HG03354 (cell line): ENCODE measurements around the gene MAPK1.

Experiments used
- ATAC-seq: cut with Tn5 transposase; IDR thresholded peaks from one replicate; pipeline ENCODE4 v1.9.1; 2021; ENCODE audit warnings: mild to moderate bottlenecking; ENCODE audit not compliant: unreplicated experiment, poor library complexity, severe bottlenecking

The MAPK1 gene

GRCh38 chr22:21714059-21714770 lies 153.2 kb downstream of the MAPK1 start:
- no peak for ATAC-seq

GRCh38 chr22:21713428-21714058 lies 153.9 kb downstream of the MAPK1 start:
- ATAC-seq, result no peak

DNA sequence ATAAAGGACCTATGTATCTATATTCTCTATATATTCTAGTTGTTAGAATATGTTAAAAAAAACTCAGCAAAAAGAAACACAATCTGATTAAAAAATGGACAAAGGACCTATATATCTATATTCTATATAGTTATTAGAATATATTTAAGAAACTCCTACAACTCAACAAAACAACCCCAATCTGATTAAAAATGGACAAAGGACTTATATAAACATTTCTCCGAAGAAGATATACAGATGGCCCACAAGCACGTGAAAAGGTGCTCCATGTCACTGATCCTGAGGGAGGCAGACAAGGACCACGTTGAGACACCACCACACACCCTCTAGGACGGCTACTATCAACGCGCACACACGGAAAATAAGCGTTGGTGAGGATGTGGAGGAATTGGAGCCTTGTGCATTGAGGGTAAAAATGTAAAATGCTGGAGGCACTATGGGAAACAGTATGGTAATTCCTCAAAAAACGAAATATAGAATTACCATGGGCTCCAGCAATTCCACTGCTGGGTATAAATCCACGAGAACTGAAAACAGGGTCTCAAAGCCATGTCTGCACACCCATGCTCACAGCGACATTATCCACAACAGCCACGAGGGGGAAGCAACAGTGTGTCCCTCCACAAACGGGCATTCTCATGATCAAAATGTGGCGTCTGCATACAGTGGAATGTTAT lies 154.6 kb downstream of the MAPK1 start:
- no peak for ATAC-seq

DNA sequence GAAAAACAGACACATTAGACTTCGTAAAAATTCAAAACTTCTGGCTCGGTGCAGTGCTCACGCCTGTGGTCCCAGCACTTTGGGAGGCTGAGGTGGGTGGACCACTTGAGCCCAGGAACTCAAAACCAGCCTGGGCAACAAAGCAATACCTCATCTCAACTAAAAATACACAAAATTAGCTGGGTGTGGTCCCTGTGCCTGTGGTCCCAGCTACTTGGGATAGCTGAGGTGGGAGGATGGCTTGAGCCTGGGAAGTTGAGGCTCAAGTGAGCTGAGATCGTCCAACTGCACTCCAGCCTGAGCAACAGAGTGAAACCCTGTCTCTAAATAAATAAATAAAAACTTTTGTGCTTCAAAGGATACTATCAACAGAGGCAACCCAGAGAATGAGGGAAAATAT lies 155.6 kb downstream of the MAPK1 start:
- ATAC-seq, result no peak

GRCh38 chr22:21710156-21710555 lies 157.3 kb downstream of the MAPK1 start:
- ATAC-seq, result no peak

GRCh38 chr22:21709688-21710087 lies 157.8 kb downstream of the MAPK1 start:
- no peak for ATAC-seq

- no peak for ATAC-seq
Measured at GRCh38 chr22:21708960-21709359, 158.5 kb downstream of the MAPK1 start.

DNA sequence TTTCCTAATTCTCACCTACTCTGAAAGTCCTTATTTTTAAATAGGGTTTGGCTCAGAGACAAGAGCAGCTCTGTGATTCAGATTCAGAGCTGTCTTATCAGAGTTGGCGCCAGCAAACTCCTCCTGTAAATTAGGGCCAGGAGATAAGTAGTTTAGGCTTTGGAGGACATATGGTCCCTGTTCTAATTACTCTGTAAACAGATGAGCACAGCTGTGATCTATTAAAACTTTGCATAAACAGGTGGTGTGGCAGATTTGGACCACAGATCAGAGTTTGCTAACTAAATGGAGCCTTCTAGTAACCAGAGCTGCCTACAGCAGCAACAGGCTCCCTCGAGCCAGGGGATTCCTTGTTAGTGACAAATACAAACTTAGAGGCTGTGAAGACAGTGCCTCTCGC lies 159.8 kb downstream of the MAPK1 start:
- no peak for ATAC-seq
